Gastroesophageal sphincter (tissue), 4 donors: ENCODE results near the gene NFKB2. TPM values are rescaled to one million over a fixed set of nuclear protein-coding genes. Genes with fewer than 3 reads are reported as not detected.

Source experiments
- ATAC-seq: fragments of 150-250 bp; one replicate; pipeline ENCODE4 v1.9.1; 2016; ENCODE audit warnings: mild to moderate bottlenecking, moderate library complexity
- H3K27ac ChIP-seq, 4 donors: fragments of 200-600 bp; sonication (generic) in 3 of 4; 1 replicate in 3 of 4; 2 replicates in 1 of 4; pipeline ENCODE4 v1.5.1; 2016 to 2019
- H3K27me3 ChIP-seq: fragments of 200-600 bp; sonication (generic); one replicate; pipeline ENCODE4 v1.5.1; 2019
- H3K36me3 ChIP-seq, 2 donors: fragments of 200-600 bp; sonication (generic); one replicate each; pipeline ENCODE4 v1.5.1; 2019; ENCODE audit warnings: control low read depth in 1 of 2
- H3K4me1 ChIP-seq, 3 donors: fragments of 200-600 bp; sonication (generic); 1 replicate in 2 of 3; 2 replicates in 1 of 3; pipeline ENCODE4 v1.5.1; 2016 to 2019; ENCODE audit warnings: control low read depth in 2 of 3
- H3K4me3 ChIP-seq, 2 donors: fragments of 200-600 bp; sonication (generic); one replicate each; pipeline ENCODE4 v1.5.1; 2019; ENCODE audit warnings: mild to moderate bottlenecking in 1 of 2, moderate library complexity in 1 of 2
- H3K9me3 ChIP-seq, 3 donors: fragments of 200-600 bp; sonication (generic); one replicate each; pipeline ENCODE4 v1.5.1; 2017 to 2019; ENCODE audit warnings: control low read depth in 2 of 3
- EP300 ChIP-seq: sonication (generic); formaldehyde crosslinking; IDR thresholded peaks from one replicate; pipeline ENCODE4 v1.6.1; 2017; ENCODE audit warnings: antibody characterized with exemption, mild to moderate bottlenecking
- POLR2A ChIP-seq, 2 donors: fragments of 450-650 bp; IDR thresholded peaks; one replicate each; pipeline ENCODE4 v1.6.1; 2017; ENCODE audit warnings: antibody characterized with exemption in 2 of 2, mild to moderate bottlenecking in 2 of 2, moderate library complexity in 1 of 2
- POLR2AphosphoS5 ChIP-seq: sonication (generic); formaldehyde crosslinking; IDR thresholded peaks from one replicate; pipeline ENCODE4 v1.6.1; 2017; ENCODE audit warnings: antibody characterized with exemption
- WGBS, 2 donors: methylation state at CpG; one replicate each; pipeline ENCODE4 v1.1.5; 2018; ENCODE audit warnings: low coverage in 1 of 2; 5-methylcytosine and 5-hydroxymethylcytosine counted together
- total RNA-seq, 4 donors: library from RNA; depleted of rRNA; stranded (reverse); fragments of >200 nt; gene quantifications; one replicate each; pipeline ENCODE4 v1.1.0, GENCODE V29; 2016
- TF ChIP-seq, protein P1 (sequence below), 4 experiments: fragments of 200-600 bp in 2 of 4; fragments of 450-650 bp in 2 of 4; sonication (generic) in 1 of 4; IDR thresholded peaks; one replicate each; pipeline ENCODE4 v1.5.1; 2017 to 2019; ENCODE audit warnings: antibody characterized with exemption in 4 of 4, mild to moderate bottlenecking in 2 of 4, moderate library complexity in 2 of 4

The NFKB2 gene
- total RNA-seq, 4 donors from 2014 or later, result 20.5 to 31.6 (median 24.8) TPM

DNA sequence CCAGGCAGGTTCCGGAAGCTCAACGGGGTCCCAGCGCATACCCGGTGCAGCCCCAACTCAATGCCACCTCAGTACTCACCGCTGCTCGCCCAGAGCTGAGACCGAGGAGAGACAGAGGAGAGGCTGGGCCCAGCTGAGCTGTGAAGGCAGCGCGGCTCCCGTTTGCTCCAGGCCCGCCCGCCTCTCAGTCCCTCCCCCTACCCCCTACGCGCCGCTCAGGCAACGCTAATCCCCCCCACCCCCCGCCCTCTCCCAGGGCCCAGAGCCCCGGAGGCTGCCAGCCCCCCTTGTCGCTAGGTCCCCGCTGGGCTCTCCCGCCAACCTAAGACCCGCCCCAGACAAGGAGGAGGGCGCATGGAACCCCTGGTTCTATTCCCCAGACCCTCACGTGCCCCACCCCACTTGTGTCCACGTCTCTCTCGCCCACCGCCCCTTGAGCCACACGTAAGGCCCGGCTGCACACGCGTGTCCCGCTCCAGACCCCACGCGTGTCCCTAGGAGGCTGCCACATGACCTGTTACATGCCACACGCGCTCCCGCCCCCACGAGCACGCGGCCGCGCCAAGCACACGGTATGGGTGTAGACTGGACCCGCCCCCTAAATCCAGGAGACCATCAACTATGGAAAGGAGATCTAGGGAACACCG, 23.2 kb downstream of the NFKB2 start, which contains the start of gene PSD:
PSD (minus strand) TSS at position 164 of the 647 bp plus-strand sequence. CDS start 1,747 bp downstream, outside the sequence.
- H3K9me3 ChIP-seq, result no peaks in the 10 kb centered on the region
- no peak for TF ChIP-seq POLR2AphosphoS5
- TF ChIP-seq POLR2A (IDR thresholded peaks at IDR 0.05), result no peak
- peak within 1 kb of the TSS in 2 of 4 donors; percentile 89 to 95 for H3K27ac ChIP-seq
- H3K27me3 ChIP-seq, result peaks cover 53% of the 10 kb centered on the region
- H3K4me1 ChIP-seq, result peaks cover 5 to 45% (median 29%) of the 10 kb centered on the region in 3 donors
- peaks cover 0 to 10% of the 10 kb centered on the region in 2 donors for H3K36me3 ChIP-seq
- H3K4me3 ChIP-seq, result peak within 1 kb of the TSS; percentile 7 to 79
- no CpG with 5 or more reads among the region's 45 CpGs for WGBS, 2 donors
- no peak for ATAC-seq

DNA sequence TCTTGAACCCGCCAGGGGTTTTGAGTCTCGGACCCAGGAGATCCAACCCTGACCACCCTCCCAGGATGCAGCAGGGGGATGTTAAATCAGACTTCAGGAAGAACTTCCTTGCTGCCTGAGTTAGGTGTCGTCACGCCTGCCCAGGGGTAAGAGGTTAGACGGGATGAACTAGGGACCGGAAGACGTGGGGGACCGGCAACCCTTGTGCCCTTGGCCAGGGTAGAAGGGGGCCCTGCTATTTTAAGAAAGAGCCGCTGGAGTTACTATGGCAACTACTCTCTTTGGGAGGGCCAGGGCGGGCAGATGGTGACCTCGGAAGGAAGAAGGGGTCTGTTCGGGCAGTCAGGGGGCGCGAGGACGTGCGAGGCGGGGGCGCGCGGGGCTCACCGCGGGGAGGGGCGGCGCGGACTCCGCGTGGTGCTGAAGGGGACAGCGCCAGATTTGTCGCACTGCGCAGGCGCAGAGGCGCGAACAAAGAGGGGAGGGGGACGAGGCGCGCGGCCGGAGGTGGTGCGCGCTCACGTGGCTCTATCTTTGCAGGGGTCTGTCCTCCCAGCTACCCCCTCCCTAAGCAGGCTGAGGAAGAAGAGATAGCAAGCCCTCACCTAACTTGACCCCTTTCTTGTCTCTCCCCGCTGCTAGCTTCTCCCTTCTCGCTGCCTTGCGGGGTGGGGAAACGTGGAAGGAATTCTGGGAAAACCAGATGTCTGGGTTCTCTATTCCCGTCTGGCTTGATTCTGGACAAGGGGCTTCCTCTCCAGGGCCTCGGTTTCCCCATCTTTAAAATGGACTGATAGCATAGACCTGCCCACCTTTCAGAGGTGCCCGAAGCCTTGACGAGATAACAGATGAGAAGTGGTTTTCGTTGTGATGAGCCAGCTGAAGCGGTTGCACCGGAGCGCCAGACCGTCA, 24.0 kb downstream of the NFKB2 start:
- no peaks in the 10 kb centered on the region for H3K9me3 ChIP-seq
- peak overlapping the region; percentile 7 to 79 for H3K4me3 ChIP-seq
- TF ChIP-seq EP300, result no peak
- TF ChIP-seq POLR2AphosphoS5, result no peak
- TF ChIP-seq, protein P1, sequence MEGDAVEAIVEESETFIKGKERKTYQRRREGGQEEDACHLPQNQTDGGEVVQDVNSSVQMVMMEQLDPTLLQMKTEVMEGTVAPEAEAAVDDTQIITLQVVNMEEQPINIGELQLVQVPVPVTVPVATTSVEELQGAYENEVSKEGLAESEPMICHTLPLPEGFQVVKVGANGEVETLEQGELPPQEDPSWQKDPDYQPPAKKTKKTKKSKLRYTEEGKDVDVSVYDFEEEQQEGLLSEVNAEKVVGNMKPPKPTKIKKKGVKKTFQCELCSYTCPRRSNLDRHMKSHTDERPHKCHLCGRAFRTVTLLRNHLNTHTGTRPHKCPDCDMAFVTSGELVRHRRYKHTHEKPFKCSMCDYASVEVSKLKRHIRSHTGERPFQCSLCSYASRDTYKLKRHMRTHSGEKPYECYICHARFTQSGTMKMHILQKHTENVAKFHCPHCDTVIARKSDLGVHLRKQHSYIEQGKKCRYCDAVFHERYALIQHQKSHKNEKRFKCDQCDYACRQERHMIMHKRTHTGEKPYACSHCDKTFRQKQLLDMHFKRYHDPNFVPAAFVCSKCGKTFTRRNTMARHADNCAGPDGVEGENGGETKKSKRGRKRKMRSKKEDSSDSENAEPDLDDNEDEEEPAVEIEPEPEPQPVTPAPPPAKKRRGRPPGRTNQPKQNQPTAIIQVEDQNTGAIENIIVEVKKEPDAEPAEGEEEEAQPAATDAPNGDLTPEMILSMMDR (IDR thresholded peaks at IDR 0.05), result peak in 1 of 4 experiments; percentile 5
- TF ChIP-seq POLR2A (IDR thresholded peaks at IDR 0.05), result no peak
- peaks cover 45% of the 10 kb centered on the region for H3K27me3 ChIP-seq
- H3K4me1 ChIP-seq, result peaks cover 5 to 47% (median 29%) of the 10 kb centered on the region in 3 donors
- H3K27ac ChIP-seq, result peak overlapping the region in 3 of 4 donors; percentile 89 to 95 (median 89)
- peaks cover 0 to 18% of the 10 kb centered on the region in 2 donors for H3K36me3 ChIP-seq
- WGBS, 2 donors, result 0 to 1% methylated on average over 5 to 14 of the region's 54 CpGs
- ATAC-seq, result no peak

DNA sequence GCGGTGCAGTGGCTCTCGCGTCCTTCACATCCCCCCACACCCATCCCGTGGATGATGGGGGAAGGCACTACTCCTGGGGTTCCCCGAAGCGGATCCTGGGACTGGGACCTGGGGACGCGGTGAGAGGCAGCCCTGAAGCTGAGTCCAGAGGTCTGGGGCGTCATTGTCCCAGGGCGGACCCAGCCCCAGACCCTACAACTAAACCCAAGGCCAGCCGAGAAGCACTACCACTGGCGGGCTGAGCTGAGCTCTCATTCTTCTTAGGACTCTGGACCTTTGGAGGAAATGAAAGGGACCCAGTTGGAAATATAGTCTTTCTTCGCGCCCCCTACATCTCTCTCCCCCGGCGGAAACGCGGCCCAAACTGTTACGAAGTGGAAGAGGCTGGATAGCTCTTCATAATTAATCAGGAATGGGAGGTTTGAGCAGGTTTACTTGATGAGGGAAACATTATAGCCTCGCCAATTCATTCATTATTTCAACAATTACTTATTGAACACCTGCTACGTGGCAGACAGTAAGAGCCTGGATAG, 24.7 kb downstream of the NFKB2 start:
- TF ChIP-seq, protein P1 (IDR thresholded peaks at IDR 0.05), result no peak
- TF ChIP-seq EP300, result no peak
- TF ChIP-seq POLR2A (IDR thresholded peaks at IDR 0.05), result peak in 1 of 2 donors; percentile 23
- Histone ChIP-seq H3K27ac (peak overlapping the region; percentile 73 to 95 (median 89)), H3K4me1 (peaks cover 5 to 47% (median 29%) of the 10 kb centered on the region in 3 donors), H3K27me3 (peaks cover 38% of the 10 kb centered on the region), H3K4me3 (peak overlapping the region; percentile 78 to 79), H3K36me3 (peaks cover 0 to 24% of the 10 kb centered on the region in 2 donors), H3K9me3 (no peaks in the 10 kb centered on the region)
- no peak for ATAC-seq
- 0% methylated on average over 5 to 11 of the region's 21 CpGs for WGBS, 2 donors

DNA sequence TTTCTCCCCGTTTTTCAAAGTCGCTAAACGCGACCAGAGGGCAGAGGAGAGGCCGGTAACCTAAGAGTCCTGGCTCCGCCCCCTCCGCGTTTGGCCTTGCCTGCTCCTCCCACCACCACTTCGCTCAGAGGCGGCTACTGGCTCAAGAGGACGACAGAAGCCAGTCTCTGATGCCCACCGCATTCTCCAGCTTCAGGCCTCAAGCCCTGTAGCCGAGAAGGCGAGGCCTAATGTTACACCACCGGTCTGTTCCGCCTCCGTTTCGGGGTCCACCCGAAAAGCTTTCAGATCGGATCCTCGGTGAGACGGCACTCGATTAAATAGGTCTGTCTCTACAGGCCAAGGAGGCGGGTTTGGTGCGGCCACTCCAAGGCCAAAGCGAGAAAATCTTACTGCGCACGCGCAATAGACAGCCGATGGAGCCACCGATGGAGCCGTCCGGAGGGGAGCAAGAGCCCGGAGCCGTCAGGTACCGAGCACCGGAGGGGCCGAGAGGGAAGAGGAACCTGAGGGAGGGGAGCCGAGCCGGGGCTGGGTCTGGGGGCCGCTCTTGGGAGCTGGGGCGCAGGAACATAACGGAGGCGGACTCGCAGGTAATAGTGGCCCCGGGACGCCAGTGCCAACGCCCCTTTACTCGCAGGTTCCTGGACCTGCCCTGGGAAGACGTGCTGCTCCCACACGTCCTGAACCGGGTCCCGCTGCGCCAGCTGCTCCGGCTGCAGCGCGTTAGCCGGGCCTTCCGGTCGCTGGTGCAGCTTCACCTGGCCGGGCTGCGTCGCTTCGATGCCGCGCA, 25.4 kb downstream of the NFKB2 start, which contains the start of gene FBXL15:
FBXL15 (plus strand) TSS at position 123 of the 793 bp plus-strand sequence; CDS start at position 417, 294 bp downstream.
- peaks cover 5 to 47% (median 29%) of the 10 kb centered on the region in 3 donors for H3K4me1 ChIP-seq
- peaks cover 32% of the 10 kb centered on the region for H3K27me3 ChIP-seq
- H3K27ac ChIP-seq, result peak within 1 kb of the TSS; percentile 73 to 95 (median 89)
- TF ChIP-seq POLR2AphosphoS5 (peak; percentile 37), EP300 (no peak)
- H3K36me3 ChIP-seq, result peaks cover 0 to 24% of the 10 kb centered on the region in 2 donors
- peak; percentile 94 for ATAC-seq
- WGBS, 2 donors, result 0% methylated on average over 1 to 11 of the region's 66 CpGs
- no peaks in the 10 kb centered on the region for H3K9me3 ChIP-seq
- H3K4me3 ChIP-seq, result peak within 1 kb of the TSS; percentile 78 to 79

DNA sequence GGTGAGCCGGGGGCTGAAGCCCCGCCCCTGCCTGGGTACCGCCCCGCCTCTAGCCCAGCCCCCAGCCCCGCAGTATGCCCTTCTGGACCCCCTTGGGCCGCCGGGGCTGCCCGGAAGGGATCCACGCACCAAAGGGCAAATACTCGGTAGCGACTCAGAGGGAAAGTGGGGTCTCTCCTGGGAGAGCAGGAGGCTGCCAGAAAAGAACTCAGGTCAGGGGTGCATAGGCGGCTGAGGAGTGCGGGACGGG, 25.9 kb downstream of the NFKB2 start:
- Histone ChIP-seq H3K36me3 (peaks cover 0 to 24% of the 10 kb centered on the region in 2 donors), H3K27ac (peak overlapping the region; percentile 73 to 95 (median 89)), H3K27me3 (peaks cover 26% of the 10 kb centered on the region), H3K4me1 (peaks cover 5 to 47% (median 29%) of the 10 kb centered on the region in 3 donors), H3K9me3 (no peaks in the 10 kb centered on the region), H3K4me3 (peak overlapping the region; percentile 78 to 79)
- whole genome bisulfite sequencing, 2 donors, result no CpG with 5 or more reads among the region's 14 CpGs
- ATAC-seq, result no peak
- TF ChIP-seq POLR2AphosphoS5 (no peak), EP300 (no peak), POLR2A (IDR thresholded peaks at IDR 0.05) (no peak)
- TF ChIP-seq, protein P1 (IDR thresholded peaks at IDR 0.05), result no peak
